PC-3 (cell line): ENCODE measurements around the gene LRRC47.

Experiments
- CTCF ChIP-seq: fragments of 300-600 bp; sonication (generic); conservative IDR thresholded peaks from 2 replicates; pipeline ENCODE4 v1.5.1; 2017; ENCODE audit warnings: antibody characterized with exemption, low read depth, mild to moderate bottlenecking, low read length
- EZH2 ChIP-seq: fragments of 300-600 bp; sonication (generic); IDR thresholded peaks from one replicate; pipeline ENCODE4 v1.6.1; 2017; ENCODE audit warnings: antibody characterized with exemption, mild to moderate bottlenecking, low read length; ENCODE audit not compliant: unreplicated experiment
- EZH2phosphoT487 ChIP-seq: fragments of 300-600 bp; sonication (generic); IDR thresholded peaks from 2 replicates; pipeline ENCODE4 v1.6.1; 2018; ENCODE audit warnings: mild to moderate bottlenecking, antibody characterized with exemption, low read length, borderline replicate concordance

- TF ChIP-seq CTCF (no peak), EZH2phosphoT487 (no peak), EZH2 (no peak)
Observed at GRCh38 chr1:3777078-3777547, 19.2 kb downstream of the LRRC47 start.
